ENCODE measurements around the gene SLC26A8. TPM values are rescaled to one million over a fixed set of nuclear protein-coding genes. Genes with fewer than 3 reads are reported as not detected.
A peak's percentile ranks its signal among the peaks of the same experiment; 100 is the strongest.

SLC26A8 gene
- total RNA-seq, result under 1 TPM in 2 of 5 donors, not detected in 3; 0.14 to 0.58 TPM
- under 1 TPM in 2 of 3 donors, not detected in 1; 0.12 to 0.15 TPM for polyA plus RNA-seq
- long read RNA-seq, donor 1, result 0 reads
- long read RNA-seq, donor 2, result 0 reads
- long read RNA-seq, donor 3, result 0 reads
- long read RNA-seq, donor 4, result 0 reads
- long read RNA-seq, donor 5, partial matches to known transcripts, result 38 of 38 reads
- long read RNA-seq, donor 5, other reads (novel, unspliced or antisense), result 0 of 38 reads
- long read RNA-seq, donor 6, partial matches to known transcripts, result 73 of 96 reads
- long read RNA-seq, donor 6, other reads (novel, unspliced or antisense), result 23 of 96 reads
- long read RNA-seq, donor 7, result 0 reads
- long read RNA-seq, donor 8, result 0 reads
- long read RNA-seq, donor 9, result 0 reads
- long read RNA-seq, donor 10, result 0 reads

GRCh38 chr6:36023996-36024795 is at the start of gene SLC26A8:
Gene SLC26A8, minus strand, starts transcription at chr6:36024641. Its CDS starts 4,934 bp downstream, at chr6:36019707.
- intact Hi-C loops (cut with DNase I; ENCODE audit: low total_unique reads), result loop anchor here (10.0 kb wide), 1 partner anchor 161 kb away; no protein-coding TSS in a partner anchor
- no peaks in the 10 kb centered on the region for H3K36me3 ChIP-seq
- no peak within 1 kb of the TSS for H3K27ac ChIP-seq
- H3K4me3 ChIP-seq, result peak within 1 kb of the TSS in 3 of 4 donors; percentile 12 to 28 (median 18)
- peaks cover 0 to 22% (median 4%) of the 10 kb centered on the region in 4 donors for H3K4me1 ChIP-seq
- peak in 1 of 2 donors; percentile 50 for DNase-seq
- no peaks in the 10 kb centered on the region for H3K9me3 ChIP-seq
- WGBS, 5 donors, result 17 to 40% (median 18%) methylated on average over 16 to 44 of the region's 44 CpGs
- TF ChIP-seq POLR2A (IDR thresholded peaks at IDR 0.05), result no peak
- TF ChIP-seq EP300 (IDR thresholded peaks at IDR 0.05), result no peak
- TF ChIP-seq POLR2AphosphoS5 (IDR thresholded peaks at IDR 0.05), result no peak
- TF ChIP-seq CTCF (IDR thresholded peaks at IDR 0.05), result no peak
- peaks cover 0 to 22% (median 10%) of the 10 kb centered on the region in 3 donors for H3K27me3 ChIP-seq

- H3K36me3 ChIP-seq, result peaks cover 0 to 38% (median 27%) of the 10 kb centered on the region in 4 donors
- no peak for DNase-seq
- TF ChIP-seq CTCF (IDR thresholded peaks at IDR 0.05), result no peak
- TF ChIP-seq EP300 (IDR thresholded peaks at IDR 0.05), result no peak
- no peak for TF ChIP-seq POLR2AphosphoS5 (IDR thresholded peaks at IDR 0.05)
- TF ChIP-seq POLR2A (IDR thresholded peaks at IDR 0.05), result no peak
- intact Hi-C loops (cut with DNase I; ENCODE audit: low total_unique reads), result no loop called here
- peaks cover 15 to 72% (median 36%) of the 10 kb centered on the region in 4 donors for H3K4me1 ChIP-seq
- no peaks in the 10 kb centered on the region for H3K9me3 ChIP-seq
- no peak overlapping the region for H3K4me3 ChIP-seq
- no peaks in the 10 kb centered on the region for H3K27me3 ChIP-seq
- H3K27ac ChIP-seq, result no peak overlapping the region
Observed at GRCh38 chr6:36073587-36073986, 49.1 kb upstream of the SLC26A8 start.

GRCh38 chr6:36072681-36073080 is 48.2 kb upstream of the SLC26A8 start:
- WGBS, 5 donors, result 88 to 94% (median 91%) methylated on average over 4 of the region's 4 CpGs
- intact Hi-C loops (cut with DNase I; ENCODE audit: low total_unique reads), result no loop called here
- TF ChIP-seq POLR2A (IDR thresholded peaks at IDR 0.05) (no peak), CTCF (IDR thresholded peaks at IDR 0.05) (no peak)
- DNase-seq, result no peak
- no peak overlapping the region for H3K27ac ChIP-seq
- peaks cover 0 to 30% (median 17%) of the 10 kb centered on the region in 4 donors for H3K36me3 ChIP-seq
- no peaks in the 10 kb centered on the region for H3K9me3 ChIP-seq
- H3K27me3 ChIP-seq, result no peaks in the 10 kb centered on the region
- no peak overlapping the region for H3K4me3 ChIP-seq
- H3K4me1 ChIP-seq, result peaks cover 15 to 81% (median 41%) of the 10 kb centered on the region in 4 donors

- Histone ChIP-seq H3K9me3 (no peaks in the 10 kb centered on the region), H3K36me3 (peaks cover 0 to 22% (median 11%) of the 10 kb centered on the region in 4 donors), H3K4me1 (peaks cover 22 to 88% (median 48%) of the 10 kb centered on the region in 4 donors), H3K27ac (no peak overlapping the region), H3K27me3 (no peaks in the 10 kb centered on the region), H3K4me3 (no peak overlapping the region)
- intact Hi-C loops (cut with DNase I; ENCODE audit: low total_unique reads), result no loop called here
- DNase-seq, result no peak
- TF ChIP-seq POLR2AphosphoS5 (IDR thresholded peaks at IDR 0.05) (no peak), POLR2A (IDR thresholded peaks at IDR 0.05) (no peak)
- 93 to 100% (median 95%) methylated on average over 1 of the region's 1 CpG for WGBS, 5 donors
Observed at GRCh38 chr6:36071714-36072113, 47.3 kb upstream of the SLC26A8 start.

Measured in stomach (tissue), 19 donors.